CD4-positive, alpha-beta T cell treated with Interleukin-10 for 1 hour (primary cell): Measurements from ENCODE around the gene HIPK2.
"Not testable (repeated sequence)": the region's sequence is repeated elsewhere in the genome, so short reads cannot be mapped to it uniquely, and the experiment has no call there.

ENCODE experiments used
- DNase-seq: peaks from one replicate; pipeline ENCODE4 v3.0.0-alpha.2; 2020

Gene HIPK2

GRCh38 chr7:139691253-139691781 lies 86.5 kb downstream of the HIPK2 start:
- DNase-seq = no peak

GRCh38 chr7:139687980-139688632 lies 89.7 kb downstream of the HIPK2 start:
- DNase-seq = no peak

- no peak for DNase-seq
Observed at GRCh38 chr7:139687211-139687954, 90.4 kb downstream of the HIPK2 start.

GRCh38 chr7:139683137-139683921 lies 94.5 kb downstream of the HIPK2 start:
- no peak for DNase-seq

- DNase-seq = no peak
Observed at GRCh38 chr7:139682136-139683013, 95.4 kb downstream of the HIPK2 start.

- DNase-seq = no peak
Observed at GRCh38 chr7:139681812-139682135, 96.0 kb downstream of the HIPK2 start.

GRCh38 chr7:139681463-139681755 lies 96.4 kb downstream of the HIPK2 start:
- no peak for DNase-seq

- DNase-seq = peak; percentile 8
Observed at GRCh38 chr7:139680676-139681462, 96.9 kb downstream of the HIPK2 start.

GRCh38 chr7:139679731-139680594 lies 97.8 kb downstream of the HIPK2 start:
- no peak for DNase-seq

- no peak for DNase-seq
Observed at GRCh38 chr7:139676390-139676789, 101.4 kb downstream of the HIPK2 start.

GRCh38 chr7:139675127-139676125 lies 102.4 kb downstream of the HIPK2 start:
- no peak for DNase-seq

GRCh38 chr7:139674752-139675126 lies 103.1 kb downstream of the HIPK2 start:
- DNase-seq = no peak

GRCh38 chr7:139674341-139674740 lies 103.5 kb downstream of the HIPK2 start:
- no peak for DNase-seq

GRCh38 chr7:139673762-139674161 lies 104.0 kb downstream of the HIPK2 start:
- DNase-seq = no peak

GRCh38 chr7:139673230-139673629 lies 104.6 kb downstream of the HIPK2 start:
- DNase-seq = no peak

- DNase-seq = no peak
Observed at GRCh38 chr7:139671967-139672366, 105.8 kb downstream of the HIPK2 start.

- DNase-seq = not testable (repeated sequence)
Observed at GRCh38 chr7:139670662-139671061, 107.1 kb downstream of the HIPK2 start.

- DNase-seq = no peak
Observed at GRCh38 chr7:139669106-139670061, 108.4 kb downstream of the HIPK2 start.

GRCh38 chr7:139667377-139667776 lies 110.4 kb downstream of the HIPK2 start:
- DNase-seq = no peak
